ENCODE measurements around the gene FOXD2.

DNA sequence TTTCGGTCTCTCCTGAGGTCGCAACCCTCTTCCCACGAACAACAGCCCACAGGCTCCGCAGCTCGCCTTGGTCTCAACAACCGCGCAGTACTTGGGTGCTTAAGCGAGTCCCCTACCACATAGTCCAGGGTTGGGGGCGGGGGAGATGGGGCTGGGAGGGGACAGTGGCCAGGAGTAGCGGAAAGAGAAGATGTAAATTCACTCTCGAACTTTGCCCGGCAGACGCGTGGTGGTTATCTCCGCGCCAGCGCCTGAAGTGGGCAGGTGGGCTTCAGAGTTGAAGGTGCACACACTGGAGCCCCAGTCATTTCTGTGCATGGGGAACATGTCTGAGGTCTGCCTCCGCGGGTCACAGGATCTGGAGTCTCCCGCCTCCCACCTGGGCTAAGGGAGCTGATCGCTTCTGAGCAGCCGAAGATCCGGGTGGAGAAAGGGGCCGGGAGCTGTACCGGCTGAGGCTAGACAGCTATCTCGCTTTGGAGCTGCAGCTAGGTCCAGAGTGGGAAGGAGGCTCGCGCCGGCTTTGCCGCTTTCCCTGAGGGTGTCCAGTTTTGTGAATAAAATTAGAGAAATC lies 4.3 kb upstream of the FOXD2 start:
- TF ChIP-seq JUNB (IDR thresholded peaks at IDR 0.05) (no peak), RAD21 (conservative IDR thresholded peaks at IDR 0.05 in 1 of 2, IDR thresholded peaks at IDR 0.05 in 1 of 2) (no peak), EP300 (IDR thresholded peaks at IDR 0.05) (no peak), MAFK (IDR thresholded peaks at IDR 0.05; ENCODE audit: partially characterized antibody) (no peak), POLR2A (IDR thresholded peaks at IDR 0.05; ENCODE audit: low read length) (no peak), HOXA7 (CRISPR knock-in tag; IDR thresholded peaks at IDR 0.05) (no peak)
- TF ChIP-seq, protein P1, sequence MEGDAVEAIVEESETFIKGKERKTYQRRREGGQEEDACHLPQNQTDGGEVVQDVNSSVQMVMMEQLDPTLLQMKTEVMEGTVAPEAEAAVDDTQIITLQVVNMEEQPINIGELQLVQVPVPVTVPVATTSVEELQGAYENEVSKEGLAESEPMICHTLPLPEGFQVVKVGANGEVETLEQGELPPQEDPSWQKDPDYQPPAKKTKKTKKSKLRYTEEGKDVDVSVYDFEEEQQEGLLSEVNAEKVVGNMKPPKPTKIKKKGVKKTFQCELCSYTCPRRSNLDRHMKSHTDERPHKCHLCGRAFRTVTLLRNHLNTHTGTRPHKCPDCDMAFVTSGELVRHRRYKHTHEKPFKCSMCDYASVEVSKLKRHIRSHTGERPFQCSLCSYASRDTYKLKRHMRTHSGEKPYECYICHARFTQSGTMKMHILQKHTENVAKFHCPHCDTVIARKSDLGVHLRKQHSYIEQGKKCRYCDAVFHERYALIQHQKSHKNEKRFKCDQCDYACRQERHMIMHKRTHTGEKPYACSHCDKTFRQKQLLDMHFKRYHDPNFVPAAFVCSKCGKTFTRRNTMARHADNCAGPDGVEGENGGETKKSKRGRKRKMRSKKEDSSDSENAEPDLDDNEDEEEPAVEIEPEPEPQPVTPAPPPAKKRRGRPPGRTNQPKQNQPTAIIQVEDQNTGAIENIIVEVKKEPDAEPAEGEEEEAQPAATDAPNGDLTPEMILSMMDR (IDR thresholded peaks at IDR 0.05): no peak

Data from A549 (cell line).